A673 (cell line): ENCODE data around the gene TTF1. TPM values are rescaled to one million over a fixed set of nuclear protein-coding genes. Genes with fewer than 3 reads are reported as not detected.

Experiments
- BruUV-seq: library from RNA; stranded (reverse); fragments of 400-500 nt; replicated peaks from 2 replicates; lab custom pipeline; 2021; lab: Mats Ljungman, UMichigan
- CTCF ChIA-PET: fragments of 300-600 bp; sonication (Branson Sonifier 250); formaldehyde crosslinking; loops from one replicate; lab custom pipeline; 2022; ENCODE audit warnings: antibody characterized with exemption; lab: Charles Lee
- POLR2A ChIA-PET: fragments of 300-600 bp; sonication (Branson Sonifier 250); formaldehyde crosslinking; loops from one replicate; lab custom pipeline; 2022; ENCODE audit warnings: antibody characterized with exemption; ENCODE audit not compliant: low non-redundant PET; lab: Charles Lee
- DNase-seq: peaks from one replicate; pipeline ENCODE4 v3.0.0-alpha.2; 2015; ENCODE audit warnings: low spot score
- H3K27ac ChIP-seq: fragments of 200-600 bp; sonication (generic); 2 replicates; pipeline ENCODE4 v1.5.1; 2016; ENCODE audit warnings: mixed run types, low read depth, mild to moderate bottlenecking, mixed read lengths, antibody characterized with exemption, low read length; ENCODE audit not compliant: poor library complexity, severe bottlenecking
- H3K27me3 ChIP-seq: fragments of 200-600 bp; sonication (generic); replicated peaks from 2 replicates; pipeline ENCODE4 v1.6.1; 2017; ENCODE audit warnings: mixed run types, low read depth, mild to moderate bottlenecking, mixed read lengths, antibody characterized with exemption, low read length; ENCODE audit not compliant: insufficient read depth, poor library complexity
- H3K36me3 ChIP-seq: fragments of 200-600 bp; sonication (generic); 2 replicates; pipeline ENCODE4 v1.6.1; 2016; ENCODE audit warnings: mixed run types, mild to moderate bottlenecking, mixed read lengths, antibody characterized with exemption, low read length; ENCODE audit not compliant: insufficient read depth, poor library complexity, severe bottlenecking
- H3K4me1 ChIP-seq: fragments of 200-600 bp; sonication (generic); 2 replicates; pipeline ENCODE4 v1.6.1; 2017; ENCODE audit warnings: mixed run types, mild to moderate bottlenecking, mixed read lengths, antibody characterized with exemption, low read length; ENCODE audit not compliant: insufficient read depth, poor library complexity, severe bottlenecking
- H3K4me3 ChIP-seq: fragments of 200-600 bp; sonication (generic); 2 replicates; pipeline ENCODE4 v1.5.1; 2016; ENCODE audit warnings: low read depth, mixed run types, mild to moderate bottlenecking, mixed read lengths, low read length; ENCODE audit not compliant: poor library complexity, severe bottlenecking
- H3K9me3 ChIP-seq: fragments of 200-600 bp; sonication (generic); 2 replicates; pipeline ENCODE4 v1.6.1; 2016; ENCODE audit warnings: mixed run types, low read depth, mild to moderate bottlenecking, mixed read lengths, antibody characterized with exemption, low read length; ENCODE audit not compliant: poor library complexity, severe bottlenecking
- EZH2 ChIP-seq: fragments of 200-600 bp; sonication (generic); IDR thresholded peaks from 2 replicates; pipeline ENCODE4 v1.6.1; 2017; ENCODE audit warnings: borderline replicate concordance, low read depth, mild to moderate bottlenecking, mixed read lengths, antibody characterized with exemption, low read length; ENCODE audit not compliant: poor library complexity, severe bottlenecking
- intact Hi-C: fragments of 100-400 bp; cut with micrococcal nuclease; formaldehyde crosslinking; loops from one replicate; pipeline ENCODE4 v1.10.0; 2022; ENCODE audit not compliant: unreplicated experiment
- total RNA-seq: library from RNA; stranded (reverse); gene quantifications from 2 replicates; pipeline ENCODE4 v1.2.3, GENCODE V29; 2021
- TF ChIP-seq, protein P1 (sequence below): fragments of 300-800, 200-600 bp; sonication (generic); conservative IDR thresholded peaks from 2 replicates; pipeline ENCODE4 v1.5.1; 2017; ENCODE audit warnings: low read depth, mild to moderate bottlenecking, antibody characterized with exemption, low read length, moderate library complexity, mixed read lengths

The TTF1 gene
- total RNA-seq, 1 experiment from 2014 or later: 27.5 TPM

DNA sequence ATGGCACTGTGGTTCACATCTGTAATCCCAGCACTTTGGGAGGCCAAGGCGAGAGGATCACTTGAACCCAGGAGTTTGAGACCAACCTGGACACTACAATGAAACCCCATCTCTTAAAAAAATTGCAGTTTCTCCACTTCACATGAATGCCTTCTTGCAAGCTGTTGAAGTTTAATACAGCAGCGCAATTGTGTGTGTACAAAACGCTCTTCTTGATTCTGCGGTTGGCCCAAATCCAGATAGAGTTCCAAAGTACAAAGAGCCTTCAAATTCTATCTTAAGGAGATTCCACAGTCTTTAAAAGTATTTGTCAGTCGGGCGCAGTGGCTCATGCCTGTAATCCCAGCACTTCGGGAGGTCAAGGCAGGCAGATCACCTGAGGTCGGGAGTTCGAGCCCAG lies 42.6 kb downstream of the TTF1 start:
- POLR2A ChIA-PET: no interaction called here
- Histone ChIP-seq H3K4me3 (no peak overlapping the region), H3K9me3 (no peaks in the 10 kb centered on the region), H3K4me1 (no peaks in the 10 kb centered on the region), H3K27ac (no peak overlapping the region), H3K36me3 (no peaks in the 10 kb centered on the region), H3K27me3 (no peaks in the 10 kb centered on the region)
- CTCF ChIA-PET: no interaction called here
- TF ChIP-seq EZH2: no peak
- TF ChIP-seq, protein P1, sequence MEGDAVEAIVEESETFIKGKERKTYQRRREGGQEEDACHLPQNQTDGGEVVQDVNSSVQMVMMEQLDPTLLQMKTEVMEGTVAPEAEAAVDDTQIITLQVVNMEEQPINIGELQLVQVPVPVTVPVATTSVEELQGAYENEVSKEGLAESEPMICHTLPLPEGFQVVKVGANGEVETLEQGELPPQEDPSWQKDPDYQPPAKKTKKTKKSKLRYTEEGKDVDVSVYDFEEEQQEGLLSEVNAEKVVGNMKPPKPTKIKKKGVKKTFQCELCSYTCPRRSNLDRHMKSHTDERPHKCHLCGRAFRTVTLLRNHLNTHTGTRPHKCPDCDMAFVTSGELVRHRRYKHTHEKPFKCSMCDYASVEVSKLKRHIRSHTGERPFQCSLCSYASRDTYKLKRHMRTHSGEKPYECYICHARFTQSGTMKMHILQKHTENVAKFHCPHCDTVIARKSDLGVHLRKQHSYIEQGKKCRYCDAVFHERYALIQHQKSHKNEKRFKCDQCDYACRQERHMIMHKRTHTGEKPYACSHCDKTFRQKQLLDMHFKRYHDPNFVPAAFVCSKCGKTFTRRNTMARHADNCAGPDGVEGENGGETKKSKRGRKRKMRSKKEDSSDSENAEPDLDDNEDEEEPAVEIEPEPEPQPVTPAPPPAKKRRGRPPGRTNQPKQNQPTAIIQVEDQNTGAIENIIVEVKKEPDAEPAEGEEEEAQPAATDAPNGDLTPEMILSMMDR: no peak
- BruUV-seq: no TSS peak
- no peak for DNase-seq
- intact Hi-C loops: no loop called here

DNA sequence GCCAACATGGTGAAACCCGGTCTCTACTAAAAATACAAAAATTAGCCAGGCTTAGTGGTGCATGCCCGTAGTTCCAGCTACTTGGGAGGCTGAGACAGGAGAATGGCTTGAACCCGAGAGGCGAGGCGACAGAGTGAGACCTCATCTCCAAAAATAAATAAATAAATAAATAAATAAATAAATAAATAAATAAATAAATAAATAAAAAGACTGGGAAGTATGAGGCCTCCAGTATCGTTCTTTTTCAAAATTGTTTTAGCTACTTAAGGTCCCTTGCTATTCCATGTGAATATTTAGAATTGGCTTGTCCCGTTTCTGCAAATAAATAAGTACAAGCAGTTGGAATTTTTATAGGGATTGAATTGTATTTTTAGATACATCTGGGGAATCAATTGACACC lies 48.9 kb downstream of the TTF1 start:
- TF ChIP-seq, protein P1: no peak
- no peak for TF ChIP-seq EZH2
- ChIA-PET POLR2A (no interaction called here), CTCF (no interaction called here)
- Histone ChIP-seq H3K36me3 (peaks cover 8% of the 10 kb centered on the region), H3K27ac (no peak overlapping the region), H3K4me3 (no peak overlapping the region), H3K4me1 (peaks cover 6% of the 10 kb centered on the region), H3K27me3 (no peaks in the 10 kb centered on the region), H3K9me3 (no peaks in the 10 kb centered on the region)
- intact Hi-C loops: no loop called here
- DNase-seq: no peak
- BruUV-seq: no TSS peak

DNA sequence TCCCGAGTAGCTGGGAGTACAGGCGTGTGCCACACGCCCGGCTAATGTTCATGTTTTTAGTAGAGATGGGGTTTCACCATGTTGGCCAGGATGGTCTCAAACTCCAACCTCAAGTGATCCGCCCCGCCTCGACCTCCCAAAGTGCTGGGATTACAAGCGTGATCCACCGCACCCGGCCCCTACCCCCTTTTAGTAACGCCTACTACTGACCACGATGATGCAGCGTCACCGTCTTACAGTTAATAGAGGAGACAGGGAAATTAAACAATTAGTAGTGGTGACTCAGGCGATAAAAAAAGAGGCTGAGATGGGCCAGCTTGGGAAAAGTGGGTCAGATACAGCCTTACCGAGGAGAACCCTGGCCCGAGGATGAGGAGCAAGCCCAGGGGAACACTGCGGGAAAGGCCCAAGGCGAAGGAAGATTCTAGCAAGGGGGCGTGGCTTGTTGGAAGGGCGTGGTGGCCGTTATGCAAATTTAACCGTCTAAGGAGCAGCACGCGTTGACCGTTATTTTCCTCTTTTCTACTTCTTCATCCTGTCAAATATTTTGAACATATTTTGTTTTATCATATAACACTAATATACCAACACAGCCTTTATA lies 50.2 kb downstream of the TTF1 start:
- CTCF ChIA-PET: no interaction called here
- POLR2A ChIA-PET: no interaction called here
- no peaks in the 10 kb centered on the region for H3K27me3 ChIP-seq

More for the DNA sequence above, 50.2 kb downstream of the TTF1 start:
- Histone ChIP-seq H3K9me3 (no peaks in the 10 kb centered on the region), H3K36me3 (peaks cover 21% of the 10 kb centered on the region), H3K27ac (no peak overlapping the region), H3K4me3 (no peak overlapping the region), H3K4me1 (peaks cover 14% of the 10 kb centered on the region)
- TF ChIP-seq, protein P1: no peak
- TF ChIP-seq EZH2: no peak
- DNase-seq: no peak
- intact Hi-C loops: no loop called here
- BruUV-seq: no TSS peak
